GM21723 (cell line): ENCODE results near the gene OSBPL3.

Experiments
- ATAC-seq: cut with Tn5 transposase; IDR thresholded peaks from one replicate; pipeline ENCODE4 v1.9.1; 2021; ENCODE audit warnings: mild to moderate bottlenecking, moderate library complexity; ENCODE audit not compliant: unreplicated experiment

Gene OSBPL3

DNA sequence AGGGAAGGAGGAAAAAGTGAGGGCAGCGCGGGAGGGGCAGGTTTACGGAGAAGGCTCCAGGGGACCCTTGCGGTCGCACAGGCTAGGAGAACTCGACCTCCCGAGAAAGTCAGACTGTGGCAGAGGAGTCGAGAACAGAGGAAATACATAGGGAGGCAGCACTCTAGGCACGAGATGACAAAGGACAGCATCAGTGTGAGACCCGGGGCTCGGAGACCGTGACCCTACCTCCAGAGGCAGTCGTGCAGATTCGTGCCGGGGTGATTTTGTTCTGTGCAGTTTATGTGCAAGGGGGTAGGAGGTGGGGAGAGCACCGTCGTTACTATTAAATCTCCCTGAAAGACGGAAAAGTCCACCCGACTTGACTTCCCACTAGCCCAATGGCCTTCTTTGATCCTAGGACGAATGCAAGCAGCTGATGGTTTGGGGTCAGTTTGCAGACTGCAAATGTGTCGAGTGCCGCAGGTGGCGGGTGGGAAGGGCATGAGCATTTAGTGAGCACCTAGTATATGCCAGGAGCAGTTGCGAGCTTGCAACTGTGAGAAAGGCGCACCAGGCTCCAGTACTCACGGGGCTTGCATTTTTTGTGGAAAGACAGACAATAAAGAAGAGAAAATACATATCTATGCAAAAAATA lies 674 bp upstream of the OSBPL3 start:
- peak; percentile 14 for ATAC-seq

DNA sequence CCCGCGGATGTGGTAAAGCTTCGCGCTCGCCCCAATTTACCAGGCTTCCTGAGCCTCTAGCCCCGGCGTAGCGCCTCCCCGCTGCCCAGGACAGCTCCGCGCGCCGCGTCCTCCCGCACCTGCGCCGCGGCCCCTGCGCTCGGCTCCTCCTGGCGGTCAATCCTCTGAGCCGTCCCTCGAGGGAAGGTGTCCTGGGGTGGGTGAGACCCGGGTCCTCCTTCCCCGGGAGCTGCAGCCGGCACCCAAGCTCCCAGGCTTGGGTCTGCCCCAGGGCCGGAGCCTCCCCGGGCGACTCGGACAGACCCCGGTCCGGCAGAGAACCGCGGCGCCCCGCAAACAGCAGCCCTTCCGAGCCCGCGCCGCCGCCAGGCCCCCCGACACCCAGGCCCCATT lies 512 bp downstream of the OSBPL3 start:
- peak; percentile 57 for ATAC-seq

DNA sequence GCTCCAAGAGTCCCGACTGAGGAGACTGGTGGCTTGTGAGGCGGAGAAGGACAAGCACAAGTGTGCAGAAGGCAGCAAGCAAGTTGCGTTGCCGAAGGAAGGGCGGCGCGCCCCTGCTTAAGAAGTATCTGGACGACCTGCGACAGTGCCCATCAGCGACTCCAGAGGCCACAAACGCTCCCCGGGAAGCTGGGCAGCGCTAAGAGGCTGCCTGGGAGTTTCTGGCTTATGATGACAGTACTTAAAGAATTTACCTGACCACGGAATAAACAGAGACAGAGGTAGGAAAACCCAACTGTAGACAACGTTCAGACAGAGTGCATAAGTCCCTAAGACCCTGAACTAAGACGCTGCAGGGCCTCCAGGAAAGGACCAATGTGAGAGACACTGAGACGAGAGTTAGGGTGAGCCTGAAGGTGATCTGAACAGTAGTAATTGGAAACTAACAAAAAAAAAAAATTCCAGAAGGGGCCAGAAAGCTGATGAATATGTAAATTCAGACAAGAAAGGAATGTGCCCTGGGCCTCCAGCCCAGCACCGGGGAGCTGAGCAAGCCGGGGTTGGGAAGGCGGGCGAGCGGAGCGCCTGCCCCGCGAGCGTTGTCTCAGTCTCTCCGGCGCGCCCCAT lies 1.0 kb downstream of the OSBPL3 start:
- peak; percentile 1 for ATAC-seq

DNA sequence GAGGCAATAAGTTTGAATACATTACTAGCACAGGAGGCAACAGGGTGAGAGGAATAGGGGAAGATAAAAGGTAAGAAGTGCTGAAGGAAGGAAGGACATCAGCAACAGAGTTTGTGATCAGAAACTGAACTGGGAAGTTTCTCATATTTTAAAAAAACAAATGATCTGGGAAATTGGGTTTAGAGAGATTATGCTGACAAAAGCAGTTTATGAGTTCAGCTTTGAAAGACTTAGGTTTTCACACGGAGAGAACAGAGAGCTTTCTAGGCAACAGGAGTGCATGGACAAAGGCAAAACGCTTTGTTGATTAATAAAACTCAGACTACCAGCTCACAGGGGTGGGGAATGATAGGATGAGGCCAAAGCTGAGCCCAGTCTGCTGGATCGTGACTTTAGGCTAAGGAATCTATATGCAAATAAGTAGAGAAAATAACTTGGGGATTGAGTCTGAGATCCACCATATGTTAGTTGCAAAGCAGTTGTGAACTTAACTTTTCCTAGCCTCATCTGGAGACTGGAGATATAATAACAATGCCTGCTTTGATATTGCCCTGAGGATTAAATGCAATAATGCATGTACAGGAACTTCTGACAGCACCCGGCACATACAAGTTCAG lies 4.2 kb downstream of the OSBPL3 start:
- ATAC-seq, result no peak

DNA sequence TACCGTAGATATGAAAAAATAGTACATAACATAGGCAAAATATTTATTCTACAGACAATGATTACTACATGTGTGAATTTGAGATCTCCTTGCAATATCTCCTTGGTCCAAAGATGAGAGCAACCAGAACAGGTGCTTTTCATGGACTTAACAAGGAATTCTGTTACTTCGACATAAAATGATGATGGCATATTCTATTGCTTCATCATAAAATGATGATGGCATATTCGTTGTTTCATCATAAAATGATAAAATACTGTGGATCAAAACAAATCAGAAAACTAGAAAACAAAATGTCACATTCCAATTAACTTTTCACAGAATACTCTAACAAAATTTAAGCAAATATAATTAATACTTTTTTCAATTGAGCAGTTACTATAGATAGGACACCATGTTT lies 4.8 kb downstream of the OSBPL3 start:
- ATAC-seq, result no peak

DNA sequence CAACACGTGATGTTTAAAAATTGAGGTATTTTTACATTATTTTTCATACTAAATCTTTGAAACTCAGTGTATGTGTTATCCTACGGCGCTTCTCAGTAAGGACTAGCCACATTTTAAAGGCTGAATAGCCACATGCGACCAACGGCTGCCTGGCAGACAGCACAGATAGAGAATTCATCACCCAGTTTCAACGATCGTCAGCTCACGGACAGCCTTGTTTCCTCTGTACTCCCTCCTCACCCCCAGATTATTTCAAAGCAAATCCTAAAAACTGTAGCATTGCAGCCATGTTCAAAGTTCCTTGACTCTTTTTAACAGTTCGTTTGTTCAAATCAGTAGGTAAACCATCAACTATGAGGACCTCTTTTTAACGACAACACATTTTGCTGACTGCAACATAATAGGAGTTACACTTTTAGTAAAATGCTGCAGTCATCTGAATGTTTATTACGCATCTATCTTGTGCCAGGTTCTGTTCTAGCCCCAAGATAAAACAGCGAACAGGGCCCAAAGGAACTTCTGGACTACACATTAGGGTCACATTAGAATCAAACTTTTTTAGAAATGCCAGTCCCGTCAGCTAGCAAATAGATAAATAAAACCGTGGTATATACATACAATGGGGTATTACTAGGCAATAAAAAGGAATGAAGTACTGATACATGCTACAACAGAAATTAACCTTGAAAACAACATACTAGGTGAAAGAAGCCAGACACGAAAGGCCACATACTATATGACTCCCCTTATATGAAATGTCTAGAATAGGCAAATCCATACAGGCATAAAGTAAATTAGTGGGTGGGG lies 5.7 kb downstream of the OSBPL3 start:
- ATAC-seq, result no peak

DNA sequence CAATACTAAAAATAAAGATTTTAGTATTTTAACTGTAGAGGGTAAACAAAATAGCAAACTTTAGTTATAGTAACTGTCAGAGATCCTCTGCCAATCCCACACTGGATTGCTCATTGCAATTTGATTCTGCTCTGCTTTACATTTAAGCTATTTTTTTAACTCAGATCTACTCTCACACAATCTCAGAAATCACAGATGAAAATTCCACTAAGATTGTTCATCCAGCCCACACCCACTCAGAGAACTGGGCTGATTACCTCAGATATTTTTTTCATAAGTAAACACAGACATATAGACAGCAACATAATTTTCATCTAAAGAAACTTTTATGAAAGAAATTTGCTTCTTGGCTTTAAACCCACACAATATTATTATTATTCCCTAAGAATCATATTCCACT lies 7.0 kb downstream of the OSBPL3 start:
- no peak for ATAC-seq

DNA sequence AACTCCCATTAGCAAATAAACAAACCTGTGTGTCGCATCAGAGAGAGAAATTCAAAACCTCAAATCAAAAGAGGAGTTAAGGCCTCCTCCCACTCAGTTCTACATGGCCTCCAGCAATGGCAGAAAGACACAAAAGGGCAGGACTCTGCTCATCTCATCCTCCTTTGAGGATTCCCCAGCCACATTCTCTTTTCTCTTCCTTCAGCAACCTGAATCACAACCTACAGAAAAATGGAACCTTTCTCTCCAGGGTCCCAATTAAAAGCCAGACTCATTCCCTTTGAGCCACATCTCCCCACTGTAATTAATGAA lies 7.9 kb downstream of the OSBPL3 start:
- no peak for ATAC-seq

DNA sequence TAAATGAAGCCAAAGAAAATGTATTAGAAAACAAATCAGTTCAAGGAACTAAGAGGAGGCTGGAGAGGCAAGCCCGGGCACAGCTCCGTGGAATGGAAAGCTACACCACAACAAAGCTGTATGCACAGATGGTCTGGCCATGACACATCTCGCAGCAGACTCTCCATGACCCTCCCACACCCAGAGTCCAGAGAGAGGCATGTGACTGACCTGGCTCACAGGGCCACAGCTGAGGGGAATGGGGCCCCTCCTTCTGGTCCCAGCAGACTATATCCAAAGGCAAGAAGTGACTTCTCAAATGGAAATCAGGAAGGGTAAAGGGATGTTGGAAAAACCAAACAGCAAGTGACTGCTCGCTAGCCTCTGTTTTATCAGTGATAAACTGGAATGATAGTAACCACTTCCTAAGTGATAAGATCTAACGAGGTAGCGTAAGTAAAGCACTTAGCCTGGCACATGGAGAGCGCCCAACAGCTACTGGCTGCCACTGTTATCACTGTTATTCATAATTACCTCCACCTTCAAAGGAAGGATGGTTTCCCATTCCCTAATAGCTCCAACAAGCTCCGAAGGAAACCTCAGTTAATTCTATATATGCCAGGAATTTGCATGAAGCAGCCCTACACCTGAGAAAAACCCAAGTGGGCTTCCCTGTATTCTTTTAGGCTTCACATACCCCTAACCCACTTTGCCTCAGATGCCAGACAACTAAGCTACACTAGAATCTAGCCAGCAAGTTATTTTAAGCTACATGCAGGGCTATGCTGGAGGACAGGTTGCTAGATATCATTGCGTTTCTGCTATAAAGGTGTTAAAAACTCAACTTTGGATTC lies 8.4 kb downstream of the OSBPL3 start:
- no peak for ATAC-seq

DNA sequence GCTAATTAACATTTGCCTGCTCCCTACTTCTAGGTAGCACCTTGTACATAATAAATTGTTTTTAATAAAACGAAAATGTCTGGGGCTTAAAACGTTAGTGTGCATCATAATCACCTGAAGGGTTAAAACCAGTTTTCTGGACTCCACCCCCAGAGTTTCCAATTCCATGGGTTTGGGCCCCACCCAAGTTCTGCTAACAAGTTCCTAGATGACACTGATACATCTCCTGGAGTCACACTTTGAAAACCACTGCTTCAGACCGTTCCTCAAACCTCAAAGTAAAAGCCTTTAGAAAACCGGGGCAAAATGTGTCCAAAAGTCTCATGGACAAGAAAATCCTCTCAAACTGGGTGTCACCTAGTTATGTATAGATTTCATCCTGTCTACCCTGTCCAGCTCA lies 9.3 kb downstream of the OSBPL3 start:
- ATAC-seq, result no peak

DNA sequence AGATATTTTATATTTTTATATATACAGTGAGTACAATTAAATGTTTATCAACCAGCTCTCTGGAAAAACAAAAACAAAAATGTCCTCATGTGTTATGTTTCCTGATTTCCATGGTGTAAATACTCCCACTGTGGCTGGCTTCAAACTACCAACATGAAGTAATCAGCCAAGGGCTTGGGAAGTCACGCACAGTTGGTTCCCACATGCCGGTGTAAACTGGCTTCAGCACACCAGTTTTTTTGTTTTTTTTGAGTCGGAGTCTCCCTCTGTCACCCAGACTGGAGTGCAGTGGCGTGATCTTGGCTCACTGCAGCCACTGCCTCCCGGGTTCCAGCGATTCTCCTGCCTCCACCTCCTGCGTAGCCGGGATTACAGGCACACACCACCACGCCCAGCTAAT lies 11.8 kb downstream of the OSBPL3 start:
- no peak for ATAC-seq

DNA sequence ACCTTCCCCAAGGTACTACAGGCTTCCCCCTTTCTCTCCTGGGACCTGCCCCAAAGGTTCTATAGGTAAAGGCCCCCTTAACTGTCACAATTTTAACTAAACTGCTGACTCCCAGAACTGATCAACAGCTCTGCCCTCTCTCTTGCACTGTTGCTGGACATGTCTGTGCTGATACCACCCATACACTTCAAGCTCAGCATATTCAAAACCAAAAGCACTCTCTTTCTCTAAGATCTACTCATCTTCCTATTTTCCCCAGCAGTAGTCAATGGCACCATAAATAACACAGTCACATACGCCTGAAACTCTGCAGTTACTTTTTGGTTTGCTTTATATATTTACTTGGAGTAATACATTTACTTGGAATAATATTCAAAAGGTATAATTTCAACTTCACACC lies 12.3 kb downstream of the OSBPL3 start:
- no peak for ATAC-seq

DNA sequence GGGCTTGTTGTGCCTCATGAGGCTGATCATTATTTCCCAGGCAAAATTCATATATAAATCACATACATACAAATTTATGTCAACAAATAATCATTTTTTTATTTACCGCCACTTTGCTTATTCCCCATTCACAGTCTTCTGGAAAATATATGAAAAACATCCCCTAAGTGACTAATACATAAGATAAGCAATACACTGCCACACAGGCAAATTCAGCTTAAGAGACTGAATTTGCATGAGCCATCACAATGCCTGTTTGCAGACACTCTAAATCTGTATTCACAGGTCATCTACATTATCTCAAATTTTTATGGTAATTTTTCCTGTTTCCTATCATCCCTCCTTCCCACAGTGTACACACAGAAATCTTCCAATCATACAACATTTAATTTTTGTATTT lies 13.2 kb downstream of the OSBPL3 start:
- no peak for ATAC-seq

DNA sequence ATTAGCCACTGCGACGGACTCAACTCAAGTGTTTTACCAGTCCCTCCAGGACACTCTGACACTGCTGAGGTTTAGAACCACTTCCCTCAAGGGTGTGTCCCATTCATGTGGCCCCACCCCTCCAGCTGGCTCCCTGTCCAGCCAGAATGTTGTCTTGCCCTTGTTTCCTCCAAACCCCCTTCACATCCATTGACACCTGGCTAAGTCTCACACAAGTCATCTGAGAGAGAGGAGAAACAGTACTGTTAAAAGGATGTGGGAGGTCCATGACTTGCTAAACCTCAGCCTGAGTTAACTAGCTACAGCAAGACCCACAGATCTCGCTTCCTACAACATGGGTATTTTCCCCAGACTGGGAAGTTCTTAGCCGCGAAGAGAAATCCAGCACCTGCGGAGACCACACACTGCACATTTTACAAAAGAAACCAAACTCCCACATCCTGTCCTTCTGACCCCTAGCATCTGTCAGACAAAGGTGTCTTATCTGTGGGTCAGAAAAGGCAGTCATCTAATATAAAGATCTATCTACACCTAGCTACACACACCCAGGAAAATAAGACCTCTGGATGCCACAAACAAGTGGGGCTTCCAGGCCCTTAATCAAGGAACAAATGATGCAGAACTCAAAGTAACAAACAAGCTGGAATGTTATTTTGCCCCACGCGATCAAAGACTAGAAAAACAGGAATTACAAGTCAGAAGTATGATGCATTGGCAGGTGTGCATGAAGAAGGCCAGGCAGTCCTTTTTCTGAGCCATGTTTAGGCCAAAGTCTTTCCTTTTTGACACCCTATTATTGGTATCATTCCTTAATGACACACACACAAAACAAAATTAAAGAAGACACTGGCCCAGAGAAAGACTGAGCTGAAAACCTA lies 13.9 kb downstream of the OSBPL3 start:
- peak; percentile 81 for ATAC-seq

DNA sequence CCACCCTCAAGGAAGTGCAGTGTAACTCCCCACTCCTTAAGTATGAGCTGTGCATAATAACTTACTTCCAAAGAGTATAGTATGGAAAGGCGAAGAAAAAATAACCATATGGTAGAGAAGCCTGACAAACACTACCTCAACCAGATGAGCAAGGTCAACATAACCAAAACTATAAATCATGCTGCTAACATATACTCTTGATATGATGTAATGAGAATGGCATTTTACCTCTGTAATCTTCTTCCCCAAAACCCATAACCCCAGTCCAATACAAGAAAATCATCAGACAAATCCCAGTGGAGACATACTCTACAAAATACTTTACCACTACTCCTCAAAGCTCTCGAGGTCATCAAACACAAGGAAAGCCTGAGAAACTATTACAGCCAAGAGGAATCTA lies 15.8 kb downstream of the OSBPL3 start:
- ATAC-seq, result no peak

DNA sequence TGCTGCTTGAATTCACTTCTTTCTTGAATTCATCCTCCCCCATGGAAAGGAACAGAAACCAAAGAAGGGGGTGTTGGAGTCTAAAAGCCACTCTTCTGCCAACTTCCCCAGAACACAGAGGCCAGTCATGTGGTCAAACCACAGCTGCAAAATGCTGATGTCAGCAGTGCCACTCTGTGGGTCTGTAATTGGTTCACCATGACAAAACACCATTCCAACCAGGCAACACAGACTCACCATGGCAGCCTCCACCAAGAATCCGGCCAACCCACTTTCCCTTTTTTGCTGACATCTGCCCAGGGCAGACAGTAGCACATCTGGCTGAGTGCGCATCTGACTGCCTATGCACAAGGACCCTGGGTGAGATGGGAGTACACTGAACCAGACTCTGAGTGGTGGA lies 16.8 kb downstream of the OSBPL3 start:
- peak; percentile 27 for ATAC-seq

DNA sequence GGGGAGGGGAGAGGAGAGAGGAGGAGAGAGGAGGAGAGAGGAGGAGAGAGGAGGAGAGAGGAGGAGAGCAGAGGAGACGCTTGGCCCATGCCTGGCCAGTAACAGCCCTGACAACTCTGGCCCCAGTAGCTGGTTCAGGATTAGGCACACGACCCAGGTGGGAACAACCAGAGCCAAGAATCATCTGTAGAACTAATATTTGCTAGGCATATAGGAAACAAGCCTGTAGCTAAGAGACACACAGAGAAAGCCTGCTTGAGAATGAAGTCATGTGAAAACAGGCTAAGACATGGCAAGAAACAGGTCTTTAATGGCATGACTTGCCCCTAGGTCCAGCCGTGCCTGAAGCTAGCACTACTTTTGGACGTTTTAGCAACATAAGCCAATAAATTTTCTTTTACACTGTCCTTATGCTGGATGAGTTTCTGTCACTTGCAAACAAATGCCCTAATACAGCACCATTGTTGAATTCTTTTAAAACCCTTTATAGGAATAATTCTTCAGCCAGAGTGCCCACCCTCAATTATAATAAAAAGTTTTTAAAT lies 17.5 kb downstream of the OSBPL3 start:
- ATAC-seq, result no peak

DNA sequence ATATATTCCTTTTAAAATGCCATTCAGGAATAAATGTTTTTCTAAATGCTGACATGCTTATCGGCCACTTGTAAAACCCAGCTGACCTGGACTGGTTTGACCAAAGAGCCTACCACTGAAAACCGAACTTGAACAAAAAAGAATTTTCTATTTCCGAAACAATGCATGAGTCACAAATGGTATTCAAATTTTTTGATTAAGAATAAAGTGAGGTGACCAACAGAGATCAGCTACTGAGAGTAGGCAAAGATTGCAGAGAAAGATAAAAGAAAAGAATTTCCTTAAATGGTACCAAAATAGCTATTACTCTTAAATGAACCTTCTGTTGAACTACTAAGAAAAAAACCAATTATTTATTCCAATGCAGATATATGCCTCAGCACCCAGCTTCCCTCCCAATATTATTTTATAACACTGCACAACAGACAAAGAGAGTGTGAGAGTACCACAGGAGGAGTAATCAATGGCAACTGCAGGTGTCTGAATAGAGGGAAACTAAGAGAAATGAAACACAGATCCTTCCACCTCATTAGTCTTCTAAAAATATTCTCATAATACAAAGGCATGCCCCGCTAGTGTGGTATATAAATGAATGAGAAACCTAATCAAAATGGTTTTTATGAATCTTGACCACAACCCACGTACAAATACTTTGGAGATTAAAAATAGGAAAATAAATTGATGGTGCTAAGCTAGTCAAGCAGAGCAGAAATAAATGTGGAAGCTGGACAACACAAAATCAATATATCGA lies 20.1 kb downstream of the OSBPL3 start:
- no peak for ATAC-seq

DNA sequence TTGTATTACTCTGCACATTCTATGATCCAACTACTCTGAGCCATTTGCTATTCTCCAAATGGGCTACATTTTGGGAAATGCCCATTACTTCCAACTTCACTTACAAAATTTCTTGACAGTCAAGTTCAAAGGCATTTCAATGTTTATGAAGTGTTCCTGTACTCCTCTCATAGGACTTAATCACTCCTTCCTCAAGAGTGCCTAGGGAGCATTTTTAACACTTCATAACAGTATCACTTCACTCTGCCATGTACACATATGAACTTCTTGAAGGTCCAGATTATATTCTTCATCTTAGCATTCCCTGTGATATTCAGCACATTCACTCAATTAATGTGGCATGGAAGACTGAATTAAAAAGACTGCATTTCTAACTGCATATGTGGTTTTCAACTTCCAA lies 21.6 kb downstream of the OSBPL3 start:
- ATAC-seq, result no peak
